K562 (cell line): ENCODE results near the gene ANO1. TPM values are rescaled to one million over a fixed set of nuclear protein-coding genes. Genes with fewer than 3 reads are reported as not detected.
A peak's percentile ranks its signal among the peaks of the same experiment; 100 is the strongest.

Source experiments
- ATAC-seq: fragments of 200-7000 bp; cut with Tn5 transposase; 3 replicates; pipeline ENCODE4 v1.9.1; 2020; ENCODE audit warnings: moderate library complexity
- BruUV-seq: library from RNA; stranded (reverse); fragments of 400-500 nt; replicated peaks from 2 replicates; lab custom pipeline; 2021; lab: Mats Ljungman, UMichigan
- CTCF ChIA-PET: fragments of 300-600 bp; formaldehyde crosslinking; extraction: SDS; loops from one replicate; lab custom pipeline; 2021; ENCODE audit warnings: low intra/inter-chr PET ratio; lab: Yijun Ruan, JAX
- POLR2A ChIA-PET: fragments of 300-600, 350-650 bp; sonication (Branson Sonifier 250); formaldehyde crosslinking; extraction: SDS; loops from one replicate; lab custom pipeline; 2021; ENCODE audit warnings: antibody characterized with exemption, inconsistent platforms; lab: Yijun Ruan, JAX
- DNase-seq, 4 experiments: peaks; one replicate each; pipeline versions ENCODE4 v3.0.0 to v3.0.0-alpha.2; 2011 to 2018; ENCODE audit warnings: low spot score in 3 of 4, mixed read lengths in 3 of 4; ENCODE audit errors: extremely low read depth in 1 of 4
- FAIRE-seq: peaks from 2 replicates; lab custom pipeline; 2011; peaks lifted over from hg19 to GRCh38; lab: Jason Lieb, UNC
- H2AFZ ChIP-seq: 2 replicates; pipeline ENCODE4 v1.6.0; 2011; ENCODE audit warnings: low read depth, low read length, control low read depth, inconsistent platforms
- H3K27ac ChIP-seq: fragments of 200-600 bp; 3 replicates; pipeline ENCODE4 v1.8.0; 2011; ENCODE audit warnings: low read depth, mild to moderate bottlenecking, control low read depth, inconsistent platforms, low read length, moderate library complexity, mixed read lengths; ENCODE audit errors: extremely low read depth
- H3K27me3 ChIP-seq, 2 experiments: fragments of 300-600 bp in 1 of 2; 2 replicates in 1 of 2; 3 replicates in 1 of 2; pipeline versions ENCODE4 v1.6.0 to v1.8.0; 2011; ENCODE audit warnings: inconsistent platforms in 2 of 2, low read length in 2 of 2, mild to moderate bottlenecking in 1 of 2, mixed read lengths in 1 of 2, moderate library complexity in 1 of 2; ENCODE audit not compliant: control insufficient read depth in 2 of 2, insufficient read depth in 2 of 2
- H3K36me3 ChIP-seq: fragments of 300-600 bp; 3 replicates; pipeline ENCODE4 v1.8.0; 2011; ENCODE audit warnings: mild to moderate bottlenecking, low read length, inconsistent platforms; ENCODE audit not compliant: control insufficient read depth, insufficient read depth
- H3K4me1 ChIP-seq, 2 experiments: fragments of 200-600 bp in 1 of 2; replicated peaks in 1 of 2; 2 replicates in 1 of 2; 3 replicates in 1 of 2; pipeline versions ENCODE4 v1.5.1 to v1.8.0; 2011; ENCODE audit warnings: inconsistent platforms in 2 of 2, low read length in 2 of 2, mild to moderate bottlenecking in 1 of 2, mixed read lengths in 1 of 2, moderate library complexity in 1 of 2; ENCODE audit not compliant: control insufficient read depth in 2 of 2, insufficient read depth in 2 of 2
- H3K4me2 ChIP-seq: 2 replicates; pipeline ENCODE4 v1.6.1; 2011; ENCODE audit warnings: low read length, control low read depth, inconsistent platforms, mixed read lengths; ENCODE audit not compliant: insufficient read depth
- H3K4me3 ChIP-seq: fragments of 200-600 bp; sonication (generic), shearing (Covaris generic); 2 replicates; pipeline ENCODE4 v1.5.1; 2016; ENCODE audit warnings: control low read depth, inconsistent platforms
- H3K79me2 ChIP-seq: fragments of 200-600 bp; 3 replicates; pipeline ENCODE4 v1.8.0; 2011; ENCODE audit warnings: low read length, inconsistent platforms; ENCODE audit not compliant: control insufficient read depth, insufficient read depth
- H3K9ac ChIP-seq, 2 experiments: 2 replicates each; pipeline versions ENCODE4 v1.6.0 to v1.6.1; 2011; ENCODE audit warnings: low read depth in 2 of 2, low read length in 2 of 2, control low read depth in 1 of 2, inconsistent platforms in 1 of 2, mild to moderate bottlenecking in 1 of 2, mixed read lengths in 1 of 2; ENCODE audit not compliant: insufficient read depth in 1 of 2
- H3K9me1 ChIP-seq: one replicate; pipeline ENCODE4 v1.6.0; 2011; ENCODE audit warnings: inconsistent platforms, mild to moderate bottlenecking, low read length, moderate library complexity; ENCODE audit not compliant: control insufficient read depth, insufficient read depth
- H3K9me3 ChIP-seq: replicated peaks from 2 replicates; pipeline ENCODE4 v1.5.1; 2011; ENCODE audit warnings: low read depth, low read length, inconsistent platforms; ENCODE audit not compliant: control insufficient read depth, insufficient read depth
- H4K20me1 ChIP-seq: replicated peaks from 2 replicates; pipeline ENCODE4 v1.6.1; 2011; ENCODE audit warnings: low read length, inconsistent platforms, mixed read lengths; ENCODE audit not compliant: control insufficient read depth, insufficient read depth
- ADNP ChIP-seq: fragments of 200-800 bp; sonication (Bioruptor generic); IDR thresholded peaks from 2 replicates; pipeline ENCODE4 v1.6.1; 2016; ENCODE audit warnings: missing genetic modification characterization, missing compliant biosample characterization
- ARNT ChIP-seq, 2 experiments: fragments of 450-650 bp; IDR thresholded peaks; 2 replicates each; pipeline ENCODE4 v1.6.1; 2016; ENCODE audit warnings: mild to moderate bottlenecking in 1 of 2
- ATF4 ChIP-seq: fragments of 450-650 bp; formaldehyde crosslinking; IDR thresholded peaks from 2 replicates; pipeline ENCODE4 v1.4.0; 2022; ENCODE audit warnings: mild to moderate bottlenecking, moderate library complexity
- BCOR ChIP-seq: fragments of 450-650 bp; IDR thresholded peaks from 2 replicates; pipeline ENCODE4 v1.6.1; 2016
- BRD9 ChIP-seq: fragments of 450-650 bp; IDR thresholded peaks from 2 replicates; pipeline ENCODE4 v1.6.1; 2018; ENCODE audit warnings: low read depth; ENCODE audit not compliant: partially characterized antibody
- CBX3 ChIP-seq, 2 experiments: IDR thresholded peaks; 1 replicate in 1 of 2; 2 replicates in 1 of 2; pipeline ENCODE4 v1.6.1; 2012; ENCODE audit warnings: inconsistent platforms in 2 of 2, low read length in 2 of 2, borderline replicate concordance in 1 of 2, control low read depth in 1 of 2
- CTCFL ChIP-seq: IDR thresholded peaks from 2 replicates; pipeline ENCODE4 v1.6.1; 2011; ENCODE audit warnings: borderline replicate concordance, low read depth, mild to moderate bottlenecking, moderate library complexity, low read length; ENCODE audit not compliant: insufficient read depth, poor library complexity, severe bottlenecking
- IRF9 ChIP-seq: fragments of 450-650 bp; IDR thresholded peaks from 2 replicates; pipeline ENCODE4 v1.6.1; 2016; ENCODE audit warnings: missing biosample characterization, missing genetic modification characterization
- KDM1A ChIP-seq, 2 experiments: fragments of 450-650 bp; IDR thresholded peaks; 2 replicates each; pipeline ENCODE4 v1.6.1; 2016; ENCODE audit warnings: mild to moderate bottlenecking in 2 of 2
- MTA3 ChIP-seq: fragments of 450-650 bp; formaldehyde crosslinking; IDR thresholded peaks from 2 replicates; pipeline ENCODE4 v1.6.1; 2017; ENCODE audit warnings: mild to moderate bottlenecking, borderline replicate concordance
- SMAD3 ChIP-seq: fragments of 450-650 bp; formaldehyde crosslinking; conservative IDR thresholded peaks from 2 replicates; pipeline ENCODE4 v1.4.0; 2020; ENCODE audit warnings: mild to moderate bottlenecking
- TBL1XR1 ChIP-seq, 2 experiments: IDR thresholded peaks; 2 replicates each; pipeline ENCODE4 v1.6.1; 2012; ENCODE audit warnings: improper control_type of control experiment in 2 of 2, low read length in 2 of 2, mild to moderate bottlenecking in 1 of 2
- ZFP1 ChIP-seq: fragments of 450-650 bp; formaldehyde crosslinking; IDR thresholded peaks from 2 replicates; pipeline ENCODE4 v1.4.0; 2020; ENCODE audit warnings: mild to moderate bottlenecking, mixed read lengths
- in situ Hi-C: fragments of 300-500 bp; cut with MboI; formaldehyde crosslinking; loops from 4 replicates; pipeline ENCODE4 v1.15.0; 2018; ENCODE audit warnings: inconsistent platforms, mixed read lengths
- intact Hi-C: fragments of 100-400 bp; cut with micrococcal nuclease; formaldehyde crosslinking; loops from 2 replicates; pipeline ENCODE4 v1.14.2; 2022
- polyA plus RNA-seq, 8 experiments: library from polyadenylated mRNA; depleted of rRNA in 4 of 8; stranded (reverse) in 5 of 8; unstranded in 3 of 8; fragments of >200 nt; fragmentation: Nextera tagmentation in 2 of 8; fragmentation: Illumina TruSeq in 1 of 8; extraction: Ambion mirVana in 2 of 8; extraction: Trizol in 1 of 8; gene quantifications; 2 replicates each; pipeline versions ENCODE4 v1.2.1 to v1.2.3, GENCODE V29; 2011 to 2014; ENCODE audit warnings: inconsistent platforms in 1 of 8, missing spikeins in 1 of 8
- total RNA-seq, 7 experiments: library from RNA; depleted of rRNA in 6 of 7; stranded (reverse); fragments of >200 nt in 6 of 7; fragmentation: Illumina TruSeq in 2 of 7; extraction: Trizol in 2 of 7; gene quantifications; 2 replicates each; pipeline versions ENCODE4 v1.2.1 to v1.2.3, GENCODE V29; 2011 to 2021; ENCODE audit warnings: low replicate concordance in 1 of 7

The ANO1 gene
- total and polyA plus RNA-seq, 9 of the 15 experiments (the other 6 are each of a cell fraction or from before 2014, with no cell fraction given) = not detected

GRCh38 chr11:70230840-70231710 lies 153.0 kb downstream of the ANO1 start (continued):
- TF ChIP-seq ZFP1 (CRISPR knock-in tag) (no peak), ATF4 (CRISPR knock-in tag) (no peak), CTCFL (no peak), TBL1XR1 (IDR thresholded peaks at IDR 0.05; ENCODE audit: low read length in 2 of 2) (no peak), SMAD3 (CRISPR knock-in tag) (no peak)

- ATAC-seq (no peak), DNase-seq (no peak), FAIRE-seq (no peak)
- Histone ChIP-seq H3K36me3 (no peaks in the 10 kb centered on the region), H3K9me3 (no peaks in the 10 kb centered on the region), H3K4me3 (no peak overlapping the region), H3K4me2 (no peak overlapping the region; the same call in 1 of the 2 replicates), H3K27me3 (peaks cover 0 to 5% of the 10 kb centered on the region in 2 experiments; a peak in 2 of 5 replicates), H4K20me1 (0 out of 2 replicates have a peak, but pooled peaks cover 6% of the 10 kb centered on the region), H2AFZ (no peak overlapping the region), H3K9me1 (no peaks in the 10 kb centered on the region), H3K4me1 (peaks cover 4 to 5% of the 10 kb centered on the region in 2 experiments; a peak in 3 of 5 replicates), H3K79me2 (no peaks in the 10 kb centered on the region), H3K9ac (no peak overlapping the region), H3K27ac (no peak overlapping the region)
- in situ Hi-C loops = no loop called here
- CTCF ChIA-PET = no interaction called here
- intact Hi-C loops = no loop called here
- no TSS peak for BruUV-seq
- POLR2A ChIA-PET = interaction anchor here (0.7 to 1.0 kb wide), 3 partner anchors 10 to 152 kb away, joined by 3 read pairs; no protein-coding TSS in a partner anchor
- TF ChIP-seq BRD9 = no peak
- no peak for TF ChIP-seq ARNT (IDR thresholded peaks at IDR 0.05)
- peak; percentile 77 for TF ChIP-seq ADNP (tag)
- peak; percentile 22 to 71; a peak in 2 of 4 replicates for TF ChIP-seq KDM1A (IDR thresholded peaks at IDR 0.05)
- TF ChIP-seq MTA3 = no peak
- TF ChIP-seq IRF9 = no peak
- peak; percentile 85 for TF ChIP-seq BCOR
- peak in 1 of 2 experiments; percentile 72; a peak in 2 of 3 replicates for TF ChIP-seq CBX3 (IDR thresholded peaks at IDR 0.05; ENCODE audit: borderline replicate concordance in 1 of 2, low read length in 2 of 2)
Measured at GRCh38 chr11:70233034-70233433, 154.9 kb downstream of the ANO1 start.
